HepG2 (cell line): Measurements from ENCODE around the gene PTMA. TPM values are rescaled to one million over a fixed set of nuclear protein-coding genes. Genes with fewer than 3 reads are reported as not detected.

ENCODE experiments used
- ARNT ChIP-seq: fragments of 450-650 bp; IDR thresholded peaks from 2 replicates; pipeline ENCODE4 v1.6.1; 2017
- BORCS8-MEF2B ChIP-seq: sonication (generic); formaldehyde crosslinking; IDR thresholded peaks from 2 replicates; pipeline ENCODE4 v1.8.0; 2022; ENCODE audit warnings: mild to moderate bottlenecking, missing genetic modification reagents
- CCAR2 ChIP-seq: fragments of 200-400 bp; formaldehyde crosslinking; optimal IDR thresholded peaks from 2 replicates; pipeline ENCODE3; 2018; ENCODE audit warnings: low read depth, mild to moderate bottlenecking, low read length, moderate library complexity
- DR1 ChIP-seq: sonication (generic); formaldehyde crosslinking; IDR thresholded peaks from 2 replicates; pipeline ENCODE4 v1.8.0; 2021; ENCODE audit warnings: mild to moderate bottlenecking, missing genetic modification reagents, inconsistent platforms
- FOXA3 ChIP-seq: IDR thresholded peaks from 2 replicates; pipeline ENCODE4 v1.6.1; 2016; ENCODE audit warnings: missing genetic modification reagents, missing compliant biosample characterization
- GPN1 ChIP-seq: sonication (generic); formaldehyde crosslinking; IDR thresholded peaks from 2 replicates; pipeline ENCODE4 v1.5.1; 2020; ENCODE audit warnings: missing genetic modification reagents, borderline replicate concordance
- HCFC1 ChIP-seq: fragments of 150-350 bp; IDR thresholded peaks from 2 replicates; pipeline ENCODE4 v1.6.1; 2014; ENCODE audit warnings: low read depth, low read length
- HDAC2 ChIP-seq: sonication (generic); formaldehyde crosslinking; IDR thresholded peaks from 2 replicates; pipeline ENCODE4 v1.4.0; 2020; ENCODE audit warnings: missing genetic modification reagents
- HDAC6 ChIP-seq: fragments of 200-600 bp; sonication (generic); IDR thresholded peaks from 2 replicates; pipeline ENCODE4 v1.7.0; 2017; ENCODE audit warnings: mild to moderate bottlenecking, antibody characterized with exemption, low read length, low read depth
- MEF2D ChIP-seq: sonication (generic); formaldehyde crosslinking; IDR thresholded peaks from 2 replicates; pipeline ENCODE4 v1.5.1; 2020; ENCODE audit warnings: mild to moderate bottlenecking, missing genetic modification reagents
- NBN ChIP-seq: fragments of 450-650 bp; conservative IDR thresholded peaks from 2 replicates; pipeline ENCODE4 v1.6.1; 2017
- NR2F1 ChIP-seq, 2 experiments: fragments of 450-650 bp in 1 of 2; formaldehyde crosslinking in 1 of 2; IDR thresholded peaks; 2 replicates each; pipeline versions ENCODE4 v1.5.0 to v1.6.1; 2016 to 2020; ENCODE audit warnings: mild to moderate bottlenecking in 1 of 2, missing compliant biosample characterization in 1 of 2, missing genetic modification reagents in 1 of 2, moderate library complexity in 1 of 2
- PAF1 ChIP-seq: IDR thresholded peaks from 2 replicates; pipeline ENCODE4 v1.6.1; 2016; ENCODE audit warnings: missing genetic modification reagents, missing compliant biosample characterization
- REPIN1 ChIP-seq: sonication (generic); formaldehyde crosslinking; IDR thresholded peaks from 2 replicates; pipeline ENCODE4 v1.8.0; 2022; ENCODE audit warnings: missing genetic modification reagents, low read depth, mild to moderate bottlenecking, borderline replicate concordance
- SP5 ChIP-seq: IDR thresholded peaks from 2 replicates; pipeline ENCODE4 v1.6.1; 2016; ENCODE audit warnings: low read depth, borderline replicate concordance
- SRY ChIP-seq: sonication (generic); formaldehyde crosslinking; IDR thresholded peaks from 2 replicates; pipeline ENCODE4 v1.8.0; 2022; ENCODE audit warnings: mild to moderate bottlenecking, missing genetic modification reagents
- TCF12 ChIP-seq, 2 experiments: fragments of 450-650 bp in 1 of 2; sonication (generic) in 1 of 2; formaldehyde crosslinking in 1 of 2; IDR thresholded peaks; 2 replicates each; pipeline versions ENCODE4 v1.6.1 to v1.8.0; 2017 to 2022; ENCODE audit warnings: antibody characterized with exemption in 1 of 2, mild to moderate bottlenecking in 1 of 2, missing genetic modification reagents in 1 of 2, moderate library complexity in 1 of 2
- YEATS2 ChIP-seq: sonication (generic); formaldehyde crosslinking; IDR thresholded peaks from 2 replicates; pipeline ENCODE4 v1.4.0; 2020; ENCODE audit warnings: missing genetic modification reagents, borderline replicate concordance
- YY1 ChIP-seq: IDR thresholded peaks from 2 replicates; pipeline ENCODE4 v1.6.1; 2011; ENCODE audit warnings: low read length, low read depth, moderate library complexity, mild to moderate bottlenecking; ENCODE audit not compliant: insufficient read depth, insufficient replicate concordance
- ZNF101 ChIP-seq: sonication (generic); formaldehyde crosslinking; IDR thresholded peaks from 2 replicates; pipeline ENCODE4 v1.4.0; 2020; ENCODE audit warnings: mild to moderate bottlenecking, low read depth, missing genetic modification reagents, borderline replicate concordance
- ZNF121 ChIP-seq: sonication (generic); formaldehyde crosslinking; IDR thresholded peaks from 2 replicates; pipeline ENCODE4 v1.5.0; 2020; ENCODE audit warnings: mild to moderate bottlenecking, missing genetic modification reagents
- ZNF124 ChIP-seq: sonication (generic); formaldehyde crosslinking; IDR thresholded peaks from 2 replicates; pipeline ENCODE4 v1.4.0; 2020; ENCODE audit warnings: missing genetic modification reagents
- ZNF234 ChIP-seq: sonication (generic); formaldehyde crosslinking; conservative IDR thresholded peaks from 2 replicates; pipeline ENCODE4 v1.5.1; 2020; ENCODE audit warnings: mild to moderate bottlenecking, missing genetic modification reagents
- ZNF546 ChIP-seq: sonication (generic); formaldehyde crosslinking; conservative IDR thresholded peaks from 2 replicates; pipeline ENCODE4 v1.8.1; 2023; ENCODE audit warnings: mild to moderate bottlenecking, missing genetic modification reagents
- ZSCAN30 ChIP-seq: sonication (generic); formaldehyde crosslinking; IDR thresholded peaks from 2 replicates; pipeline ENCODE4 v1.5.0; 2020; ENCODE audit warnings: mild to moderate bottlenecking, missing genetic modification reagents
- polyA plus RNA-seq, 8 experiments: library from polyadenylated mRNA; depleted of rRNA in 3 of 8; stranded (reverse) in 7 of 8; unstranded in 1 of 8; fragments of >200 nt; fragmentation: Illumina TruSeq in 4 of 8; extraction: Trizol in 4 of 8; gene quantifications; 2 replicates each; pipeline versions ENCODE4 v1.2.1 to v1.2.3, GENCODE V29; 2011 to 2016; ENCODE audit warnings: low read depth in 4 of 8, missing spikeins in 1 of 8, mixed read lengths in 1 of 8; ENCODE audit not compliant: insufficient read depth in 1 of 8
- total RNA-seq, 5 experiments: library from RNA; depleted of rRNA; stranded (reverse); fragments of >200 nt; fragmentation: Illumina TruSeq; extraction: Trizol; gene quantifications; 2 replicates each; pipeline ENCODE4 v1.2.3, GENCODE V29; 2016; ENCODE audit warnings: low read depth in 1 of 5
- TF ChIP-seq, protein P1 (sequence below): sonication (generic); formaldehyde crosslinking; IDR thresholded peaks from 2 replicates; pipeline ENCODE4 v1.8.0; 2022; ENCODE audit warnings: missing genetic modification reagents, mild to moderate bottlenecking, borderline replicate concordance
- TF ChIP-seq, protein P2 (sequence below): sonication (generic); formaldehyde crosslinking; IDR thresholded peaks from 2 replicates; pipeline ENCODE4 v1.5.0; 2020; ENCODE audit warnings: missing genetic modification reagents, mild to moderate bottlenecking, borderline replicate concordance
- TF ChIP-seq, protein P3 (sequence below): sonication (generic); formaldehyde crosslinking; IDR thresholded peaks from 2 replicates; pipeline ENCODE4 v1.5.1; 2020; ENCODE audit warnings: mild to moderate bottlenecking, moderate library complexity, missing genetic modification reagents

The PTMA gene
- total and polyA plus RNA-seq, 2 of the 13 experiments (the other 11 are each of a cell fraction or from before 2014, with no cell fraction given) = 190 to 1,086 TPM

DNA sequence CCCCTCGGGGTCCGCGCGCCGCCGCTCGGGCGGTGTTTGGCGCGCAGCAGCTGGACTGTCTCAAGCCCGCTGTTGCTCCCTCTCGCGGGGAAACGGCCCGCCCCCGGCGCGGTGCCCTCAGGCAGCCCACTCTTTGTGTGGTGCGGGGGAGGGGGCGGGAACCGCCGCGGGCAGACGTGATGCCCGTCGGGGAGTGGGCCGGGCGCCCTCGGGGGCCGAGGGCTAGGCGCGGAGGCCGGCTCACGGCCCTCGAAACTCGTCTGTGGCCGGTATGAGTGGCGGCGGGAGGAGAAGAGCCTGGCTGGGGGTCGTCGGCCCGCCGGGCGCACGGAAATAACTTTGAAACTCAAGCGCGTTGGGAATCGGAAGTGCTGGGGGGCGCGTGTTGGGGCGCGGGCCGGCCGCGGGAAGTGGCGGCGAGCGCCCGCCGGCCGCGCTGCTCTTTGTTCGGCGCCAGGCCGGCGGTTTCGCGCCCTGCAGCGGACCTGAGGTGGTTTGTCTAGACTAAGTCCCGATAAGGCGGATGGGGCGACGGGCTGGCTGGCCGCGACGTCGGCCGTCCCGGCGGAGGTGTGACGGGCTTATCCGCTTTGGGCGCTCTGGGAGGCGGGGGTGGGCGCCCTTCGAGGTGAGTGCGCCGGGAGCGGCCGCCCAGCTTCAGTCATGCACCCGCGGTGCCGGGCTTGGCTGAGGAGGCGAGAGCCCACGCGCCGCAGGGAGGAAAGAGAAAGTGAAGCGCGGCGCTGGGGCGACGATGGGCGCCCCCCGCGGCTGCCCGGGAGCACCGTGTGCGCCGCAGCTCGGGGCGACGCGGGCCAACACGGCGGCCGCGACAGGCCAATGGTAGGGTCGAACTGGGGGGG lies 679 bp downstream of the PTMA start (continued):
- no peak for TF ChIP-seq TCF12 (IDR thresholded peaks at IDR 0.05)
- TF ChIP-seq TCF12 (CRISPR knock-in tag; IDR thresholded peaks at IDR 0.05) = peak; percentile 87
- no peak for TF ChIP-seq PAF1 (CRISPR knock-in tag)
- no peak for TF ChIP-seq CCAR2
- no peak for TF ChIP-seq NR2F1 (CRISPR knock-in tag; IDR thresholded peaks at IDR 0.05)
- no peak for TF ChIP-seq SP5 (CRISPR knock-in tag)
- TF ChIP-seq, protein P1, sequence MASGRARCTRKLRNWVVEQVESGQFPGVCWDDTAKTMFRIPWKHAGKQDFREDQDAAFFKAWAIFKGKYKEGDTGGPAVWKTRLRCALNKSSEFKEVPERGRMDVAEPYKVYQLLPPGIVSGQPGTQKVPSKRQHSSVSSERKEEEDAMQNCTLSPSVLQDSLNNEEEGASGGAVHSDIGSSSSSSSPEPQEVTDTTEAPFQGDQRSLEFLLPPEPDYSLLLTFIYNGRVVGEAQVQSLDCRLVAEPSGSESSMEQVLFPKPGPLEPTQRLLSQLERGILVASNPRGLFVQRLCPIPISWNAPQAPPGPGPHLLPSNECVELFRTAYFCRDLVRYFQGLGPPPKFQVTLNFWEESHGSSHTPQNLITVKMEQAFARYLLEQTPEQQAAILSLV = no peak
- no peak; the same call in 1 of the 2 replicates for TF ChIP-seq DR1 (CRISPR knock-in tag)
- TF ChIP-seq YEATS2 (CRISPR knock-in tag) = no peak
- no peak for TF ChIP-seq MEF2D (CRISPR knock-in tag)
- peak; percentile 30 for TF ChIP-seq YY1
- TF ChIP-seq REPIN1 (CRISPR knock-in tag) = peak; percentile 9; the same call in 1 of the 2 replicates
- TF ChIP-seq, protein P2, sequence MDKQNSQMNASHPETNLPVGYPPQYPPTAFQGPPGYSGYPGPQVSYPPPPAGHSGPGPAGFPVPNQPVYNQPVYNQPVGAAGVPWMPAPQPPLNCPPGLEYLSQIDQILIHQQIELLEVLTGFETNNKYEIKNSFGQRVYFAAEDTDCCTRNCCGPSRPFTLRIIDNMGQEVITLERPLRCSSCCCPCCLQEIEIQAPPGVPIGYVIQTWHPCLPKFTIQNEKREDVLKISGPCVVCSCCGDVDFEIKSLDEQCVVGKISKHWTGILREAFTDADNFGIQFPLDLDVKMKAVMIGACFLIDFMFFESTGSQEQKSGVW = no peak
- TF ChIP-seq BORCS8-MEF2B (CRISPR knock-in tag) = 0 out of 2 replicates have a peak, but pooled peaks have one; percentile 7
- peak; percentile 90; the same call in 1 of the 2 replicates for TF ChIP-seq ZSCAN30 (CRISPR knock-in tag)
- TF ChIP-seq ZNF234 (CRISPR knock-in tag) = no peak
- TF ChIP-seq ZNF124 (CRISPR knock-in tag) = no peak
- TF ChIP-seq GPN1 (CRISPR knock-in tag) = no peak
- no peak; the same call in 1 of the 2 replicates for TF ChIP-seq SRY (CRISPR knock-in tag)
- TF ChIP-seq, protein P3, sequence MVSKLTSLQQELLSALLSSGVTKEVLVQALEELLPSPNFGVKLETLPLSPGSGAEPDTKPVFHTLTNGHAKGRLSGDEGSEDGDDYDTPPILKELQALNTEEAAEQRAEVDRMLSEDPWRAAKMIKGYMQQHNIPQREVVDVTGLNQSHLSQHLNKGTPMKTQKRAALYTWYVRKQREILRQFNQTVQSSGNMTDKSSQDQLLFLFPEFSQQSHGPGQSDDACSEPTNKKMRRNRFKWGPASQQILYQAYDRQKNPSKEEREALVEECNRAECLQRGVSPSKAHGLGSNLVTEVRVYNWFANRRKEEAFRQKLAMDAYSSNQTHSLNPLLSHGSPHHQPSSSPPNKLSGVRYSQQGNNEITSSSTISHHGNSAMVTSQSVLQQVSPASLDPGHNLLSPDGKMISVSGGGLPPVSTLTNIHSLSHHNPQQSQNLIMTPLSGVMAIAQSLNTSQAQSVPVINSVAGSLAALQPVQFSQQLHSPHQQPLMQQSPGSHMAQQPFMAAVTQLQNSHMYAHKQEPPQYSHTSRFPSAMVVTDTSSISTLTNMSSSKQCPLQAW (CRISPR knock-in tag) = no peak
- TF ChIP-seq ZNF121 = no peak
- no peak for TF ChIP-seq HCFC1
- no peak; the same call in 1 of the 2 replicates for TF ChIP-seq FOXA3 (CRISPR knock-in tag)
- TF ChIP-seq ARNT = no peak
- peak; percentile 23; the same call in 1 of the 2 replicates for TF ChIP-seq HDAC6
- no peak; the same call in 1 of the 2 replicates for TF ChIP-seq HDAC2 (CRISPR knock-in tag)
- TF ChIP-seq ZNF546 (CRISPR knock-in tag) = no peak; the same call in 1 of the 2 replicates
- no peak for TF ChIP-seq ZNF101 (CRISPR knock-in tag)
- TF ChIP-seq NBN = no peak
